HAP-1 (cell line): Measurements from ENCODE around the gene AMZ1.
"Not testable (repeated sequence)": the region's sequence is repeated elsewhere in the genome, so short reads cannot be mapped to it uniquely, and the experiment has no call there.

ENCODE experiments used
- DNase-seq, 2 experiments: peaks; one replicate each; pipeline ENCODE4 v3.0.0-alpha.2; 2016 to 2020; ENCODE audit warnings: low spot score in 2 of 2
- H3K27me3 ChIP-seq: fragments of 250-450 bp; sonication (Bioruptor Pico); 2 replicates; pipeline ENCODE4 v1.5.1; 2020; ENCODE audit warnings: low read depth, mild to moderate bottlenecking, moderate library complexity
- H3K36me3 ChIP-seq: fragments of 250-450 bp; sonication (Bioruptor Pico); replicated peaks from 2 replicates; pipeline ENCODE4 v1.5.1; 2020; ENCODE audit warnings: mild to moderate bottlenecking
- H3K4me1 ChIP-seq: fragments of 250-450 bp; sonication (Bioruptor Pico); 2 replicates; pipeline ENCODE4 v1.5.1; 2020; ENCODE audit warnings: mild to moderate bottlenecking
- H3K4me3 ChIP-seq: fragments of 250-450 bp; sonication (Bioruptor Pico); 2 replicates; pipeline ENCODE4 v1.5.1; 2020; ENCODE audit warnings: mild to moderate bottlenecking, moderate library complexity
- H3K9me3 ChIP-seq: fragments of 250-450 bp; sonication (Bioruptor Pico); 2 replicates; pipeline ENCODE4 v1.5.1; 2020; ENCODE audit warnings: mild to moderate bottlenecking, moderate library complexity
- in situ Hi-C: fragments of 300-500 bp; cut with MboI; formaldehyde crosslinking; loops from 3 replicates; pipeline ENCODE4 v1.14.3; 2020; ENCODE audit warnings: low sequenced_read_pairs, inconsistent platforms, mixed read lengths

The AMZ1 gene

GRCh38 chr7:2668401-2668800 lies 19.6 kb upstream of the AMZ1 start:
- Histone ChIP-seq H3K27me3 (no peaks in the 10 kb centered on the region), H3K36me3 (no peaks in the 10 kb centered on the region), H3K4me1 (no peaks in the 10 kb centered on the region), H3K9me3 (no peaks in the 10 kb centered on the region), H3K4me3 (no peak overlapping the region)
- DNase-seq: no peak
- in situ Hi-C loops: no loop called here

GRCh38 chr7:2670171-2670570 lies 17.8 kb upstream of the AMZ1 start:
- H3K27me3 ChIP-seq: no peaks in the 10 kb centered on the region
- in situ Hi-C loops: no loop called here
- no peaks in the 10 kb centered on the region for H3K36me3 ChIP-seq
- H3K4me3 ChIP-seq: no peak overlapping the region
- H3K9me3 ChIP-seq: no peaks in the 10 kb centered on the region
- DNase-seq: no peak
- H3K4me1 ChIP-seq: no peaks in the 10 kb centered on the region

GRCh38 chr7:2670720-2671391 lies 17.1 kb upstream of the AMZ1 start:
- Histone ChIP-seq H3K9me3 (no peaks in the 10 kb centered on the region), H3K27me3 (no peaks in the 10 kb centered on the region), H3K36me3 (no peaks in the 10 kb centered on the region), H3K4me3 (no peak overlapping the region), H3K4me1 (no peaks in the 10 kb centered on the region)
- in situ Hi-C loops: no loop called here
- DNase-seq: peak; percentile 61 to 89

- in situ Hi-C loops, H3K9me3 ChIP-seq: not testable (repeated sequence)
Observed at GRCh38 chr7:2673214-2673613, 14.8 kb upstream of the AMZ1 start.

GRCh38 chr7:2673934-2674333 lies 14.1 kb upstream of the AMZ1 start:
- Histone ChIP-seq H3K4me3 (no peak overlapping the region), H3K27me3 (no peaks in the 10 kb centered on the region), H3K9me3 (no peaks in the 10 kb centered on the region), H3K4me1 (no peaks in the 10 kb centered on the region), H3K36me3 (no peaks in the 10 kb centered on the region)
- no peak for DNase-seq
- in situ Hi-C loops: no loop called here

More at GRCh38 chr7:2673214-2673613, 14.8 kb upstream of the AMZ1 start:
- not testable (repeated sequence) for H3K27me3 ChIP-seq, H3K4me3 ChIP-seq, DNase-seq, H3K36me3 ChIP-seq, H3K4me1 ChIP-seq

GRCh38 chr7:2675256-2675764 lies 12.7 kb upstream of the AMZ1 start:
- H3K27me3 ChIP-seq: no peaks in the 10 kb centered on the region
- in situ Hi-C loops: no loop called here
- H3K4me1 ChIP-seq: no peaks in the 10 kb centered on the region
- H3K9me3 ChIP-seq: no peaks in the 10 kb centered on the region
- H3K4me3 ChIP-seq: no peak overlapping the region
- no peak for DNase-seq
- H3K36me3 ChIP-seq: no peaks in the 10 kb centered on the region

- H3K27me3 ChIP-seq, in situ Hi-C loops, H3K4me1 ChIP-seq, DNase-seq, H3K4me3 ChIP-seq, H3K9me3 ChIP-seq, H3K36me3 ChIP-seq: not testable (repeated sequence)
Observed at GRCh38 chr7:2676576-2676975, 11.4 kb upstream of the AMZ1 start.

- H3K9me3 ChIP-seq, H3K4me3 ChIP-seq, in situ Hi-C loops, H3K27me3 ChIP-seq, DNase-seq, H3K4me1 ChIP-seq, H3K36me3 ChIP-seq: not testable (repeated sequence)
Observed at GRCh38 chr7:2678454-2678853, 9.5 kb upstream of the AMZ1 start.

GRCh38 chr7:2679135-2680127 lies 8.6 kb upstream of the AMZ1 start:
- H3K4me1 ChIP-seq, H3K36me3 ChIP-seq, H3K9me3 ChIP-seq, in situ Hi-C loops, H3K4me3 ChIP-seq, H3K27me3 ChIP-seq, DNase-seq: not testable (repeated sequence)

GRCh38 chr7:2680256-2680655 lies 7.7 kb upstream of the AMZ1 start:
- no peaks in the 10 kb centered on the region for H3K27me3 ChIP-seq
- no peaks in the 10 kb centered on the region for H3K36me3 ChIP-seq
- in situ Hi-C loops: no loop called here
- H3K9me3 ChIP-seq: no peaks in the 10 kb centered on the region
- no peaks in the 10 kb centered on the region for H3K4me1 ChIP-seq
- DNase-seq: no peak
- H3K4me3 ChIP-seq: no peak overlapping the region

- H3K9me3 ChIP-seq: no peaks in the 10 kb centered on the region
- no peak overlapping the region for H3K4me3 ChIP-seq
- H3K4me1 ChIP-seq: no peaks in the 10 kb centered on the region
- in situ Hi-C loops: no loop called here
- DNase-seq: peak; percentile 49 to 89
- H3K36me3 ChIP-seq: no peaks in the 10 kb centered on the region
- H3K27me3 ChIP-seq: no peaks in the 10 kb centered on the region
Observed at GRCh38 chr7:2680792-2681490, 7.1 kb upstream of the AMZ1 start.

GRCh38 chr7:2681929-2682799 lies 5.8 kb upstream of the AMZ1 start:
- Histone ChIP-seq H3K27me3 (peaks cover 3% of the 10 kb centered on the region), H3K36me3 (no peaks in the 10 kb centered on the region), H3K4me3 (no peak overlapping the region), H3K4me1 (no peaks in the 10 kb centered on the region), H3K9me3 (no peaks in the 10 kb centered on the region)
- no peak for DNase-seq
- in situ Hi-C loops: no loop called here

GRCh38 chr7:2684501-2684900 lies 3.5 kb upstream of the AMZ1 start:
- H3K4me3 ChIP-seq: no peak overlapping the region
- H3K36me3 ChIP-seq: no peaks in the 10 kb centered on the region
- in situ Hi-C loops: no loop called here
- no peaks in the 10 kb centered on the region for H3K4me1 ChIP-seq
- DNase-seq: no peak
- H3K9me3 ChIP-seq: no peaks in the 10 kb centered on the region
- H3K27me3 ChIP-seq: peaks cover 20% of the 10 kb centered on the region
